Measurements from ENCODE around the gene FRMD4B.

GRCh38 chr3:69294014-69294766 is 91.7 kb downstream of the FRMD4B start:
- TF ChIP-seq POLR2AphosphoS5 (IDR thresholded peaks at IDR 0.05; ENCODE audit: borderline replicate concordance, low read depth, low read length) (no peak), EZH2 (IDR thresholded peaks at IDR 0.05) (no peak), FOXP2 (optimal IDR thresholded peaks at IDR 0.05; ENCODE audit: control extremely low read depth, extremely low read length, insufficient read depth) (no peak)

Measured in SK-N-MC (cell line).